HG02943 (cell line): ENCODE data around the gene OR1J4.

ENCODE experiments used
- ATAC-seq: cut with Tn5 transposase; IDR thresholded peaks from one replicate; pipeline ENCODE4 v1.9.1; 2021; ENCODE audit warnings: mild to moderate bottlenecking, low read depth, moderate library complexity; ENCODE audit not compliant: unreplicated experiment

The OR1J4 gene

GRCh38 chr9:122567901-122568300 lies 49.0 kb downstream of the OR1J4 start:
- no peak for ATAC-seq
